Renal cortical epithelial cell (primary cell): ENCODE data around the gene SBSN. TPM values are rescaled to one million over a fixed set of nuclear protein-coding genes. Genes with fewer than 3 reads are reported as not detected.

Experiments used
- DNase-seq: peaks from one replicate; pipeline ENCODE4 v3.0.0-alpha.2; 2011; ENCODE audit warnings: low read depth
- total RNA-seq: library from RNA; depleted of rRNA; stranded (reverse); fragments of >200 nt; gene quantifications from 2 replicates; pipeline ENCODE4 v1.2.3, GENCODE V29; 2014

SBSN gene
- total RNA-seq, 1 donor from 2014 or later, result 0.05 TPM

- DNase-seq, result no peak
These were observed 5.8 kb upstream of the SBSN start for GRCh38 chr19:35533822-35534392.

- DNase-seq, result no peak
These were observed 5.2 kb upstream of the SBSN start, which contains the start of gene GAPDHS for GRCh38 chr19:35533201-35533821. TSS of gene GAPDHS (plus strand) at chr19:35533456. CDS start at chr19:35533528, 72 bp downstream.

- no peak for DNase-seq
These were observed 3.2 kb upstream of the SBSN start for GRCh38 chr19:35531291-35531690.

- no peak for DNase-seq
These were observed 1.4 kb upstream of the SBSN start for GRCh38 chr19:35529241-35530218.

GRCh38 chr19:35525873-35526272 lies 2.2 kb downstream of the SBSN start:
- no peak for DNase-seq

- no peak for DNase-seq
These were observed 3.8 kb downstream of the SBSN start for GRCh38 chr19:35524181-35524837.

- DNase-seq, result no peak
These were observed 5.3 kb downstream of the SBSN start for GRCh38 chr19:35522745-35523327.

GRCh38 chr19:35521124-35521743 lies 6.9 kb downstream of the SBSN start:
- DNase-seq, result no peak

GRCh38 chr19:35519291-35519690 lies 8.8 kb downstream of the SBSN start:
- DNase-seq, result no peak

GRCh38 chr19:35518313-35518712 lies 9.8 kb downstream of the SBSN start:
- DNase-seq, result peak; percentile 78

- DNase-seq, result no peak
These were observed 10.8 kb downstream of the SBSN start for GRCh38 chr19:35517342-35517741.

GRCh38 chr19:35516310-35516709 lies 11.8 kb downstream of the SBSN start:
- no peak for DNase-seq

- DNase-seq, result no peak
These were observed 13.8 kb downstream of the SBSN start for GRCh38 chr19:35514282-35514809.

- peak; percentile 29 for DNase-seq
These were observed 14.4 kb downstream of the SBSN start, which contains the start of gene DMKN for GRCh38 chr19:35513628-35514281. TSS of gene DMKN (minus strand) at chr19:35513649. CDS start at chr19:35513475, 174 bp downstream.

GRCh38 chr19:35512831-35513627 lies 15.1 kb downstream of the SBSN start:
- DNase-seq, result no peak

GRCh38 chr19:35511337-35511736 lies 16.8 kb downstream of the SBSN start:
- DNase-seq, result no peak

- no peak for DNase-seq
These were observed 17.5 kb downstream of the SBSN start for GRCh38 chr19:35510626-35510964.

GRCh38 chr19:35509861-35510625 lies 18.1 kb downstream of the SBSN start:
- DNase-seq, result peak; percentile 51
